IMR-90 (cell line): Measurements from ENCODE around the gene TCP11. TPM values are rescaled to one million over a fixed set of nuclear protein-coding genes. Genes with fewer than 3 reads are reported as not detected.

Experiments used
- ATAC-seq: fragments of 200-7000 bp; cut with Tn5 transposase; 2 replicates; pipeline ENCODE4 v1.9.1; 2020; ENCODE audit warnings: low read depth, mild to moderate bottlenecking, moderate library complexity
- BruUV-seq: library from RNA; stranded (reverse); fragments of 400-500 nt; replicated peaks from 2 replicates; lab custom pipeline; 2021; lab: Mats Ljungman, UMichigan
- CTCF ChIA-PET: fragments of 300-600 bp; formaldehyde crosslinking; extraction: SDS; loops from one replicate; lab custom pipeline; 2021; ENCODE audit warnings: antibody characterized with exemption; lab: Yijun Ruan, JAX
- POLR2A ChIA-PET: fragments of 300-600 bp; sonication (Branson Sonifier 250); formaldehyde crosslinking; loops from one replicate; lab custom pipeline; 2022; ENCODE audit warnings: antibody characterized with exemption; ENCODE audit not compliant: unreplicated experiment; lab: Charles Lee
- DNase-seq: peaks from one replicate; pipeline ENCODE4 v3.0.0; 2013
- H2AFZ ChIP-seq: replicated peaks from 2 replicates; pipeline ENCODE3; 2013; ENCODE audit warnings: low read length, mild to moderate bottlenecking; ENCODE audit not compliant: poor library complexity
- H2AK5ac ChIP-seq: 2 replicates; pipeline ENCODE4 v1.6.1; 2013; ENCODE audit warnings: low read depth, low read length, inconsistent platforms
- H2AK9ac ChIP-seq: replicated peaks from 2 replicates; pipeline ENCODE3; 2013; ENCODE audit warnings: mild to moderate bottlenecking, low read depth, low read length, moderate library complexity; ENCODE audit not compliant: poor library complexity
- H2BK120ac ChIP-seq: 2 replicates; pipeline ENCODE4 v1.6.1; 2013; ENCODE audit warnings: low read depth, low read length, inconsistent platforms
- H2BK15ac ChIP-seq: 3 replicates; pipeline ENCODE4 v1.6.1; 2013; ENCODE audit warnings: low read depth, low read length, inconsistent platforms
- H2BK20ac ChIP-seq: 2 replicates; pipeline ENCODE4 v1.6.1; 2013; ENCODE audit warnings: low read depth, mild to moderate bottlenecking, inconsistent platforms, low read length, moderate library complexity
- H2BK5ac ChIP-seq: 2 replicates; pipeline ENCODE4 v1.6.1; 2013; ENCODE audit warnings: mild to moderate bottlenecking, low read depth, low read length, inconsistent platforms; ENCODE audit not compliant: poor library complexity, severe bottlenecking
- H3K14ac ChIP-seq: replicated peaks from 2 replicates; pipeline ENCODE4 v1.6.1; 2013; ENCODE audit warnings: low read depth, low read length, inconsistent platforms
- H3K18ac ChIP-seq: 2 replicates; pipeline ENCODE4 v1.6.1; 2013; ENCODE audit warnings: low read depth, low read length, control low read depth
- H3K23ac ChIP-seq: 2 replicates; pipeline ENCODE4 v1.6.1; 2013; ENCODE audit warnings: low read depth, low read length, inconsistent platforms
- H3K27ac ChIP-seq: 2 replicates; pipeline ENCODE4 v1.5.1; 2013; ENCODE audit warnings: mild to moderate bottlenecking, control low read depth, low read length; ENCODE audit not compliant: insufficient read depth
- H3K27me3 ChIP-seq: 2 replicates; pipeline ENCODE4 v1.6.1; 2013; ENCODE audit warnings: low read length; ENCODE audit not compliant: control insufficient read depth, insufficient read depth
- H3K36me3 ChIP-seq: 2 replicates; pipeline ENCODE4 v1.6.1; 2013; ENCODE audit warnings: low read length, mixed read lengths; ENCODE audit not compliant: control insufficient read depth, insufficient read depth
- H3K4ac ChIP-seq: 2 replicates; pipeline ENCODE4 v1.6.1; 2013; ENCODE audit warnings: low read depth, low read length, inconsistent platforms
- H3K4me1 ChIP-seq: 2 replicates; pipeline ENCODE4 v1.6.1; 2013; ENCODE audit warnings: low read length, mixed read lengths; ENCODE audit not compliant: control insufficient read depth, insufficient read depth
- H3K4me2 ChIP-seq: 2 replicates; pipeline ENCODE4 v1.6.1; 2013; ENCODE audit warnings: low read depth, mild to moderate bottlenecking, control low read depth, low read length, moderate library complexity
- H3K4me3 ChIP-seq: 2 replicates; pipeline ENCODE4 v1.5.1; 2013; ENCODE audit warnings: low read depth, mild to moderate bottlenecking, control low read depth, low read length, moderate library complexity; ENCODE audit not compliant: insufficient read depth
- H3K56ac ChIP-seq: 2 replicates; pipeline ENCODE4 v1.6.1; 2013; ENCODE audit warnings: low read length, inconsistent platforms; ENCODE audit not compliant: insufficient read depth; ENCODE audit errors: extremely low read depth
- H3K79me1 ChIP-seq, 2 experiments: 2 replicates each; pipeline ENCODE4 v1.6.1; 2013; ENCODE audit warnings: low read length in 2 of 2, inconsistent platforms in 1 of 2, low read depth in 1 of 2
- H3K9ac ChIP-seq: 2 replicates; pipeline ENCODE4 v1.6.1; 2013; ENCODE audit warnings: low read depth, low read length, control low read depth
- H3K9me1 ChIP-seq: 2 replicates; pipeline ENCODE4 v1.6.1; 2013; ENCODE audit warnings: low read length, inconsistent platforms; ENCODE audit not compliant: insufficient read depth
- H3K9me3 ChIP-seq: 2 replicates; pipeline ENCODE4 v1.6.1; 2013; ENCODE audit warnings: low read length; ENCODE audit not compliant: control insufficient read depth, insufficient read depth
- H4K20me1 ChIP-seq: 2 replicates; pipeline ENCODE4 v1.6.1; 2013; ENCODE audit warnings: low read length, inconsistent platforms; ENCODE audit not compliant: insufficient read depth
- H4K5ac ChIP-seq: 2 replicates; pipeline ENCODE4 v1.6.1; 2013; ENCODE audit warnings: mild to moderate bottlenecking, low read depth, low read length, control low read depth
- H4K8ac ChIP-seq, 2 experiments: 2 replicates each; pipeline ENCODE4 v1.6.1; 2013; ENCODE audit warnings: low read depth in 2 of 2, low read length in 2 of 2, control low read depth in 1 of 2, inconsistent platforms in 1 of 2
- H4K91ac ChIP-seq: 2 replicates; pipeline ENCODE4 v1.6.1; 2013; ENCODE audit warnings: low read depth, low read length, inconsistent platforms; ENCODE audit not compliant: insufficient read depth
- BHLHE40 ChIP-seq: fragments of 150-350 bp; IDR thresholded peaks from 2 replicates; pipeline ENCODE4 v1.6.1; 2016; ENCODE audit warnings: mild to moderate bottlenecking, low read depth, low read length
- CEBPB ChIP-seq: IDR thresholded peaks from 2 replicates; pipeline ENCODE4 v1.6.1; 2012; ENCODE audit warnings: low read depth, low read length, improper control_type of control experiment
- CHD1 ChIP-seq: IDR thresholded peaks from 2 replicates; pipeline ENCODE4 v1.6.1; 2012; ENCODE audit warnings: low read depth, low read length, improper control_type of control experiment
- CTCF ChIP-seq: conservative IDR thresholded peaks from 2 replicates; pipeline ENCODE4 v1.5.1; 2012; ENCODE audit warnings: mild to moderate bottlenecking, low read depth, low read length, improper control_type of control experiment
- FOS ChIP-seq: fragments of 150-350 bp; IDR thresholded peaks from 2 replicates; pipeline ENCODE4 v1.6.1; 2016; ENCODE audit warnings: low read depth, low read length
- MAFK ChIP-seq: IDR thresholded peaks from 2 replicates; pipeline ENCODE4 v1.6.1; 2012; ENCODE audit warnings: low read depth, low read length, improper control_type of control experiment
- MAZ ChIP-seq: IDR thresholded peaks from 2 replicates; pipeline ENCODE4 v1.6.1; 2012; ENCODE audit warnings: low read depth, mild to moderate bottlenecking, low read length, improper control_type of control experiment, moderate library complexity, borderline replicate concordance
- MXI1 ChIP-seq: IDR thresholded peaks from 2 replicates; pipeline ENCODE4 v1.6.1; 2012; ENCODE audit warnings: low read depth, mild to moderate bottlenecking, low read length, moderate library complexity, borderline replicate concordance
- NFE2L2 ChIP-seq: fragments of 150-350 bp; IDR thresholded peaks from 2 replicates; pipeline ENCODE4 v1.6.1; 2016; ENCODE audit warnings: low read depth, mild to moderate bottlenecking, low read length
- POLR2A ChIP-seq: IDR thresholded peaks from 2 replicates; pipeline ENCODE4 v1.6.1; 2012; ENCODE audit warnings: mild to moderate bottlenecking, low read depth, low read length
- RAD21 ChIP-seq: IDR thresholded peaks from 2 replicates; pipeline ENCODE4 v1.6.1; 2012; ENCODE audit warnings: low read length, improper control_type of control experiment
- RCOR1 ChIP-seq: IDR thresholded peaks from 2 replicates; pipeline ENCODE4 v1.6.1; 2012; ENCODE audit warnings: mild to moderate bottlenecking, low read length, improper control_type of control experiment; ENCODE audit not compliant: insufficient replicate concordance
- RFX5 ChIP-seq: IDR thresholded peaks from 2 replicates; pipeline ENCODE4 v1.8.0; 2012; ENCODE audit warnings: low read depth, mild to moderate bottlenecking, low read length, moderate library complexity
- SMC3 ChIP-seq: fragments of 150-350 bp; IDR thresholded peaks from 2 replicates; pipeline ENCODE4 v1.6.1; 2016; ENCODE audit warnings: low read depth, mild to moderate bottlenecking, antibody characterized with exemption, low read length, moderate library complexity
- WGBS, 2 experiments: methylation state at CpG; one replicate each; pipeline versions ENCODE4 v1.1.5 to v1.1.7; 2013; ENCODE audit warnings: missing lambda C conversion rate in 2 of 2; ENCODE audit not compliant: insufficient read length in 1 of 2; ENCODE audit errors: extremely low coverage in 2 of 2; 5-methylcytosine and 5-hydroxymethylcytosine counted together
- dilution Hi-C: fragments of 300-500 bp; cut with HindIII; formaldehyde crosslinking; loops from one replicate; pipeline ENCODE4 v1.14.3; 2018; ENCODE audit warnings: low sequenced_read_pairs; ENCODE audit not compliant: unreplicated experiment
- in situ Hi-C: fragments of 300-500 bp; cut with MboI; formaldehyde crosslinking; loops from 3 replicates; pipeline ENCODE4 v1.14.3; 2019; ENCODE audit warnings: low sequenced_read_pairs, inconsistent platforms, mixed read lengths
- intact Hi-C: fragments of 100-400 bp; cut with micrococcal nuclease; formaldehyde crosslinking; loops from 2 replicates; pipeline ENCODE4 v1.10.0; 2022
- polyA plus RNA-seq, 3 experiments: library from polyadenylated mRNA; depleted of rRNA; stranded (reverse); fragments of >200 nt; gene quantifications; 2 replicates each; pipeline ENCODE4 v1.2.3, GENCODE V29; 2012; ENCODE audit warnings: low replicate concordance in 1 of 3
- total RNA-seq: library from RNA; depleted of rRNA; stranded (reverse); fragments of >200 nt; gene quantifications from 2 replicates; pipeline ENCODE4 v1.2.3, GENCODE V29; 2012
- TF ChIP-seq, protein P1 (sequence below): fragments of 150-350 bp; IDR thresholded peaks from 2 replicates; pipeline ENCODE4 v1.6.1; 2016; ENCODE audit warnings: low read depth, mild to moderate bottlenecking, low read length, moderate library complexity, borderline replicate concordance
- TF ChIP-seq, protein P2 (sequence below): fragments of 150-350 bp; IDR thresholded peaks from 2 replicates; pipeline ENCODE4 v1.6.1; 2017; ENCODE audit warnings: mild to moderate bottlenecking, antibody characterized with exemption, low read length, low read depth

TCP11 gene
- total and polyA plus RNA-seq, 2 of the 4 experiments (the other 2 are of a cell fraction), result 0.34 to 0.36 TPM

DNA sequence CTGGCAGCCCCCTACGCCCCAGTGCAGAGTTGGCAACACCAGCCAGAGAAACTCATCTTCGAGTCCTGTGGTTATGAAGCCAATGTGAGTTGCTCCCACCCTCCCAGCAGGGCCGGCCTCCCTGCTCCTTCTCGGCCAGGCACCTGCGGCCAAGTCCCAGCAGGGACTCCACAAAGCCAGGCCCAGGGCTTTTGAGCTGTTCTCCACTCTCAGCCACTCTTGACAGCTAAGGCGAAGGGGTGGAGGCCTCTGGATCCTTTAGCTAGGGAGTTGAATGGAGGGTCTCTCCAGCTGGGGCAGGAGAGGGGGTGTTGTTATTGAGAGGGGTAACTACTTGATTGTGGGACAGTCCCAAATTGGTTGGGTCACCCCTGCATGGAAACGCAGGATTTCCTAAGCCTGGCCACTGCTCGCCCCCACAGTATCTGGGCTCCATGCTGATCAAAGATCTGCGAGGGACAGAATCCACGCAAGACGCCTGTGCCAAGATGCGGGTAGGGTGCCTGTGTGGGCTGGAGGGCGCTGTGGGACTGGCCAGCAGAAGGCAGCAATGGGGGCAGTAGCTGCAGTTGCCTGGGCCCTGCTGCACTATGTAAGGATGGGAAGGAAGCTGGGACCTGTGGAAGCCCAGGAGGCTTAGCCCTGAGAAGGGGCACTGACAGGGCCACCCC, 58.3 kb downstream of the TCP11 start:
- H3K4me1 ChIP-seq, result no peaks in the 10 kb centered on the region
- TF ChIP-seq MXI1 (no peak), BHLHE40 (no peak), MAFK (no peak), POLR2A (no peak), NFE2L2 (no peak), CTCF (no peak), SMC3 (no peak), CHD1 (no peak), RFX5 (no peak), MAZ (no peak), RCOR1 (no peak), CEBPB (no peak), FOS (no peak), RAD21 (no peak)
- TF ChIP-seq, protein P1, sequence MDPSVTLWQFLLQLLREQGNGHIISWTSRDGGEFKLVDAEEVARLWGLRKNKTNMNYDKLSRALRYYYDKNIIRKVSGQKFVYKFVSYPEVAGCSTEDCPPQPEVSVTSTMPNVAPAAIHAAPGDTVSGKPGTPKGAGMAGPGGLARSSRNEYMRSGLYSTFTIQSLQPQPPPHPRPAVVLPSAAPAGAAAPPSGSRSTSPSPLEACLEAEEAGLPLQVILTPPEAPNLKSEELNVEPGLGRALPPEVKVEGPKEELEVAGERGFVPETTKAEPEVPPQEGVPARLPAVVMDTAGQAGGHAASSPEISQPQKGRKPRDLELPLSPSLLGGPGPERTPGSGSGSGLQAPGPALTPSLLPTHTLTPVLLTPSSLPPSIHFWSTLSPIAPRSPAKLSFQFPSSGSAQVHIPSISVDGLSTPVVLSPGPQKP, result no peak
- TF ChIP-seq, protein P2, sequence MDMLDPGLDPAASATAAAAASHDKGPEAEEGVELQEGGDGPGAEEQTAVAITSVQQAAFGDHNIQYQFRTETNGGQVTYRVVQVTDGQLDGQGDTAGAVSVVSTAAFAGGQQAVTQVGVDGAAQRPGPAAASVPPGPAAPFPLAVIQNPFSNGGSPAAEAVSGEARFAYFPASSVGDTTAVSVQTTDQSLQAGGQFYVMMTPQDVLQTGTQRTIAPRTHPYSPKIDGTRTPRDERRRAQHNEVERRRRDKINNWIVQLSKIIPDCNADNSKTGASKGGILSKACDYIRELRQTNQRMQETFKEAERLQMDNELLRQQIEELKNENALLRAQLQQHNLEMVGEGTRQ, result no peak
- no peak overlapping the region for H3K18ac ChIP-seq
- dilution Hi-C loops (no loop called here), in situ Hi-C loops (no loop called here), intact Hi-C loops (no loop called here)
- no peak overlapping the region for H3K56ac ChIP-seq
- H3K23ac ChIP-seq, result no peak overlapping the region
- H2BK120ac ChIP-seq, result no peak overlapping the region
- no peak for ATAC-seq
- no peaks in the 10 kb centered on the region for H3K9me3 ChIP-seq
- no peak overlapping the region for H4K8ac ChIP-seq
- H3K9me1 ChIP-seq, result no peaks in the 10 kb centered on the region
- H3K14ac ChIP-seq, result no peak overlapping the region
- no peak overlapping the region for H4K91ac ChIP-seq
- DNase-seq, result no peak
- no peak overlapping the region for H4K5ac ChIP-seq
- no peak overlapping the region for H3K4me2 ChIP-seq
- POLR2A ChIA-PET, result no interaction called here
- no peak overlapping the region for H2BK20ac ChIP-seq
- H3K4ac ChIP-seq, result no peak overlapping the region
- H3K79me1 ChIP-seq, result no peaks in the 10 kb centered on the region
- no peaks in the 10 kb centered on the region; the same call in 1 of the 2 replicates for H4K20me1 ChIP-seq
- H2AFZ ChIP-seq, result no peak overlapping the region
- H2AK9ac ChIP-seq, result no peak overlapping the region
- no peak overlapping the region for H2AK5ac ChIP-seq
- H3K4me3 ChIP-seq, result no peak overlapping the region
- CTCF ChIA-PET, result no interaction called here
- BruUV-seq, result no TSS peak
- H2BK15ac ChIP-seq, result no peak overlapping the region
- 96% methylated on average over 4 of the region's 13 CpGs; no CpG with 5 or more reads in 1 of the 2 experiments for WGBS, 2 experiments
- no peak overlapping the region for H3K9ac ChIP-seq
- H3K36me3 ChIP-seq, result peaks cover 56% of the 10 kb centered on the region
- H3K27ac ChIP-seq, result no peak overlapping the region
- no peak overlapping the region for H2BK5ac ChIP-seq
- no peaks in the 10 kb centered on the region for H3K27me3 ChIP-seq
